ENCODE data around the gene FBXO30.

The FBXO30 gene

DNA sequence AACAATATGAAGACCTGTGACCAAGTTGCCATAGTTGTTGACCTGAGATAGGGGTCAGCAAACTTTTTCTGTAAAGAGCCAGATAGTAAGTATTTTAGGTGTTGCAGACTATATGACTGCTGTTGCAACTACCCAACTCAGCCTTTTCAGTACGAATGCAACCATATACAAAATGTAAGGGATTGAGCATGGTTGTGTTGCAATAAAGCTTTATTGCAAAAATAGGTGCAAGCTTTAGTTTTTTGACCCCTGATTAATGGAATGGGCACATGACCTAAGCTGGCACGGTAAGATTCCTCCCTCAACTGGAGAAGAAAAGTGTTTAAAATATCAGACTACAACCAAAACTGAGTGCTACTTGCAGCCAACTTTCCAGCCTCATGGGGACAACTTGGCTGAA, 62.0 kb downstream of the FBXO30 start:
- DNase-seq (ENCODE audit: low read depth, low spot score): no peak

DNA sequence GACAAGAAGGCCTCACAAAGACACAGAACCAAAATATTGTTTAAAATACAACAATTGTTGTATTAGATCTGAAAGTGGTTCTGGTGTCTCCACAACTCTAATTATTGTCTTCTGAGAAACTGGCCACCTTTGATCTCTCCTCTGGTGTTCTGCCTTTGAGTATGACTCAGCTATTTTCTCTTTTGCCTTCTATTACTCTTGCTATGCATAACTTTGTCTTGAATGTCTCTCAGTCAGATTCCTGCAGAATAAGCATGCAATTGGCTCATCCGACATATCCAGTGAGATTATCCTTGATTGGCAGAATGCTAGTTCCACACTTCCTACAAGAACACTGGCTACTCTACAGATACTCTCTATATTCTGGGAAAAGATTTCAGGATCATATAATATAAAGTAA, 65.0 kb downstream of the FBXO30 start:
- no peak for DNase-seq (ENCODE audit: low read depth, low spot score)

DNA sequence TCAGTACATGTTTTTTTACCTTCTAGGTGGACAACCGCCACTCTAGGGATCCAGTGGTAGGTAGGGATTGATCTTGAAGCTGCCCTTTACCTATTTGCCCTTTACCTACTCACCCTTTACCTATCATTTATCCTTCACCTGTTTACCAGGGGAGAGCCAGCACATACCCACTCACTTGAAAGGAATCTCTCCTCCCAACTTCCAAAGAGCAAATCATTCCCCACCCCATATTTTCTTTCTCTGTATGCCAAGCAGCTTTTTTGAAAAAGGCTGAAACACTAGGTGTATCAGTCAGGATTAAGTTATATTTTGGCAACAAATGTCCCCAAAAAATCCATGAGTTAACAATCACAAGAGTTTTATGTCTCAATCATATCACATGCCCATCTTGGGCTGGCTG, 68.7 kb downstream of the FBXO30 start:
- no peak for DNase-seq (ENCODE audit: low read depth, low spot score)

GRCh38 chr6:145744619-145745018, 70.0 kb downstream of the FBXO30 start:
- no peak for DNase-seq (ENCODE audit: low read depth, low spot score)
